Endothelial cell of umbilical vein (primary cell): ENCODE results near the gene ABCG5. TPM values are rescaled to one million over a fixed set of nuclear protein-coding genes. Genes with fewer than 3 reads are reported as not detected.

Experiments used
- BruUV-seq: library from RNA; stranded (reverse); fragments of 400-500 nt; replicated peaks from 2 replicates; lab custom pipeline; 2021; lab: Mats Ljungman, UMichigan
- CTCF ChIA-PET: fragments of 300-600, 350-600 bp; sonication (Branson Sonifier 250); formaldehyde crosslinking; loops from one replicate; lab custom pipeline; 2021; ENCODE audit warnings: antibody characterized with exemption, inconsistent platforms; lab: Charles Lee
- POLR2A ChIA-PET: fragments of 300-600, 350-600 bp; sonication (Branson Sonifier 250); formaldehyde crosslinking; loops from one replicate; lab custom pipeline; 2021; ENCODE audit warnings: antibody characterized with exemption, inconsistent platforms; lab: Charles Lee
- DNase-seq: peaks from one replicate; pipeline ENCODE4 v3.0.0-alpha.2; 2011; ENCODE audit warnings: low read depth, low spot score
- FAIRE-seq: peaks from 2 replicates; lab custom pipeline; 2011; peaks lifted over from hg19 to GRCh38; lab: Jason Lieb, UNC
- H2AFZ ChIP-seq: 2 replicates; pipeline ENCODE4 v1.6.0; 2012; ENCODE audit warnings: low read depth, low read length, control low read depth, inconsistent platforms
- H3K27ac ChIP-seq: 2 replicates; pipeline ENCODE4 v1.5.1; 2011; ENCODE audit warnings: low read depth, mild to moderate bottlenecking, control low read depth, low read length, moderate library complexity; ENCODE audit not compliant: insufficient read depth
- H3K27me3 ChIP-seq, 2 experiments: 2 replicates each; pipeline versions ENCODE4 v1.6.0 to v1.6.1; 2011; ENCODE audit warnings: low read length in 2 of 2, mixed read lengths in 1 of 2; ENCODE audit not compliant: control insufficient read depth in 2 of 2, insufficient read depth in 2 of 2
- H3K36me3 ChIP-seq, 2 experiments: 2 replicates in 1 of 2; 3 replicates in 1 of 2; pipeline ENCODE4 v1.5.1; 2011; ENCODE audit warnings: low read length in 2 of 2, mild to moderate bottlenecking in 1 of 2, moderate library complexity in 1 of 2; ENCODE audit not compliant: control insufficient read depth in 2 of 2, insufficient read depth in 2 of 2; ENCODE audit errors: extremely low read depth in 1 of 2
- H3K4me1 ChIP-seq: 3 replicates; pipeline ENCODE4 v1.5.1; 2011; ENCODE audit warnings: mild to moderate bottlenecking, low read length; ENCODE audit not compliant: control insufficient read depth, insufficient read depth; ENCODE audit errors: extremely low read depth
- H3K4me2 ChIP-seq: 2 replicates; pipeline ENCODE4 v1.6.1; 2011; ENCODE audit warnings: low read length, control low read depth, mixed read lengths; ENCODE audit not compliant: insufficient read depth
- H3K4me3 ChIP-seq, 3 experiments: fragments of 200-600 bp in 1 of 3; sonication (generic), shearing (Covaris generic) in 1 of 3; replicated peaks in 1 of 3; 2 replicates each; pipeline ENCODE4 v1.5.1; 2011 to 2016; ENCODE audit warnings: control low read depth in 3 of 3, low read length in 3 of 3, mild to moderate bottlenecking in 2 of 3, inconsistent platforms in 1 of 3, low read depth in 1 of 3, moderate library complexity in 1 of 3; ENCODE audit not compliant: insufficient read depth in 1 of 3
- H3K79me2 ChIP-seq: 2 replicates; pipeline ENCODE4 v1.6.0; 2012; ENCODE audit warnings: low read length, inconsistent platforms; ENCODE audit not compliant: control insufficient read depth, insufficient read depth
- H3K9ac ChIP-seq: replicated peaks from 2 replicates; pipeline ENCODE3; 2011; ENCODE audit warnings: low read length, control low read depth; ENCODE audit not compliant: insufficient read depth; ENCODE audit errors: extremely low read depth
- H3K9me1 ChIP-seq: replicated peaks from 3 replicates; pipeline ENCODE4 v1.6.0; 2011; ENCODE audit warnings: mild to moderate bottlenecking, low read length; ENCODE audit not compliant: control insufficient read depth, insufficient read depth; ENCODE audit errors: extremely low read depth
- H3K9me3 ChIP-seq: replicated peaks from 2 replicates; pipeline ENCODE4 v1.5.1; 2012; ENCODE audit warnings: low read length, inconsistent platforms; ENCODE audit not compliant: control insufficient read depth, insufficient read depth
- H4K20me1 ChIP-seq: replicated peaks from 2 replicates; pipeline ENCODE3; 2011; ENCODE audit warnings: mild to moderate bottlenecking, low read length; ENCODE audit not compliant: control insufficient read depth, insufficient read depth; ENCODE audit errors: extremely low read depth
- GATA2 ChIP-seq: IDR thresholded peaks from 2 replicates; pipeline ENCODE4 v1.7.0; 2011; ENCODE audit warnings: low read depth, mild to moderate bottlenecking, moderate library complexity, mixed read lengths, low read length; ENCODE audit not compliant: insufficient read length, insufficient read depth
- JUN ChIP-seq: IDR thresholded peaks from 2 replicates; pipeline ENCODE4 v1.6.1; 2011; ENCODE audit warnings: borderline replicate concordance, low read depth; ENCODE audit not compliant: insufficient read length, insufficient read depth
- MYC ChIP-seq: IDR thresholded peaks from one replicate; pipeline ENCODE4 v1.6.1; 2011; ENCODE audit warnings: mild to moderate bottlenecking, low read depth, low read length
- POLR2A ChIP-seq: IDR thresholded peaks from 2 replicates; pipeline ENCODE4 v1.6.1; 2012; ENCODE audit warnings: low read depth, mild to moderate bottlenecking, control low read depth, low read length
- POLR2AphosphoS5 ChIP-seq: IDR thresholded peaks from 2 replicates; pipeline ENCODE4 v1.6.1; 2012; ENCODE audit warnings: low read depth, mild to moderate bottlenecking, control low read depth, low read length, moderate library complexity; ENCODE audit not compliant: insufficient read depth
- dilution Hi-C: fragments of 300-500 bp; cut with MboI; formaldehyde crosslinking; loops from one replicate; pipeline ENCODE4 v1.15.0; 2019; ENCODE audit warnings: low sequenced_read_pairs; ENCODE audit not compliant: extremely low pct_ligation_motif_present
- intact Hi-C: fragments of 100-400 bp; cut with micrococcal nuclease; formaldehyde crosslinking; loops from one replicate; pipeline ENCODE4 v1.10.0; 2022
- polyA plus RNA-seq, 4 experiments: library from polyadenylated mRNA; depleted of rRNA in 3 of 4; stranded (reverse) in 3 of 4; unstranded in 1 of 4; fragments of >200 nt; gene quantifications; 2 replicates each; pipeline versions ENCODE4 v1.2.1 to v1.2.3, GENCODE V29; 2011 to 2012; ENCODE audit warnings: missing spikeins in 1 of 4
- total RNA-seq: library from RNA; stranded (reverse); gene quantifications from 2 replicates; pipeline ENCODE4 v1.2.3, GENCODE V29; 2021
- TF ChIP-seq, protein P1 (sequence below), 2 donors: IDR thresholded peaks; 1 replicate in 1 of 2; 2 replicates in 1 of 2; pipeline ENCODE4 v1.5.1; 2011; ENCODE audit warnings: low read length in 2 of 2, mild to moderate bottlenecking in 2 of 2, moderate library complexity in 2 of 2, control low read depth in 1 of 2, inconsistent platforms in 1 of 2, low read depth in 1 of 2; ENCODE audit not compliant: insufficient read depth in 1 of 2; ENCODE audit errors: extremely low read depth in 1 of 2

Gene ABCG5
- total and polyA plus RNA-seq, 2 donors (not counting 3 experiments of a cell fraction or from before 2014, with no cell fraction given) = not detected

DNA sequence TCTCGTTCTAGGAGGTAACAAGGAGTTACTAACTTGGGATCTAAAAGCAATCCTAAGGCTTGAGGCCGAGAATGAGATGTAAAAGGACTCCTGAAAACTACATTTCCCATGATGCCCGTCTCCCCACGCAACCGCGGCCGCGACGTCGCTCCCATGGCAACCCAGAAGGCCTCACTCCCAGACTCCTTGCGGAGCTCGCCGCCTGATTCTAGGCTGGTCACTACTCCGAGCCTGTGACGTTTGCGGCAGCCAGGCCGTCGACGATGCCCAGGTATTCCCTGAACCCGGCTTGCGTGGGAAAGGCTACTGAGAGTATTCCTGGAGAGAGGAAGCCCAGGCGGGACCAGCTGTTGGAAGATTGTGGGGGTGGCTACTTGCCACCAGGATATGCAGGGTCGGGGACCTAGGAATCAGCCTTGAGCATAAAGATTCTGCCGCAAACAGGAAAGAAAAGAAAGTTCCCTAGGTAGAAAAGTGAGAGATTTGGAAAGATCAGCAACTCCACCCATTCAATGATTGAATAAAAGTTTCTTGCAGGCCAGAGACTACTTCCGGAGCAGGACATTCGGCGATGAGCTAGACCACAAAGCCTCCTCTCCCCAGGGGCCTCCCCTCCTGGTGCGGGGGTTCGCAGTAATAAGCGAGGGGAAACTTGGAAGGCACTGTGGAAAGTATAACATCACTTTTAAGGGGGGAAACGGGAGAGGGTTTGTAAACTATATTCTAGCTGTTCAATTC, 64.6 kb downstream of the ABCG5 start, which contains the start of gene DYNC2LI1:
TSS of gene DYNC2LI1 (plus strand) at position 164 of the 738 bp plus-strand sequence. CDS start at position 264, 100 bp downstream.
- Histone ChIP-seq H4K20me1 (no peaks in the 10 kb centered on the region), H3K4me3 (peak within 1 kb of the TSS; percentile 70 to 92 (median 81)), H3K27ac (peak within 1 kb of the TSS; percentile 79), H3K9me3 (no peaks in the 10 kb centered on the region), H3K27me3 (peaks cover 0 to 2% of the 10 kb centered on the region in 2 experiments), H3K4me2 (peak within 1 kb of the TSS; percentile 92), H3K36me3 (no peaks in the 10 kb centered on the region), H2AFZ (peak within 1 kb of the TSS; percentile 96), H3K9ac (peak within 1 kb of the TSS; percentile 88), H3K79me2 (no peaks in the 10 kb centered on the region), H3K4me1 (peaks cover 6% of the 10 kb centered on the region), H3K9me1 (no peaks in the 10 kb centered on the region)
- POLR2A ChIA-PET = interaction anchor here (1.0 kb wide), 1 partner anchor 9 kb away, joined by 4 read pairs; no protein-coding TSS in a partner anchor
- DNase-seq (peak; percentile 95), FAIRE-seq (peak; percentile 95)
- dilution Hi-C loops = no loop called here
- CTCF ChIA-PET = interaction anchor here (0.9 to 2.2 kb wide), 3 partner anchors 15 to 28 kb away, joined by 3 to 7 read pairs (median 4); no protein-coding TSS in a partner anchor
- BruUV-seq = TSS peak; percentile 68
- TF ChIP-seq POLR2AphosphoS5 = peak; percentile 55
- peak; percentile 77 for TF ChIP-seq POLR2A
- no peak for TF ChIP-seq JUN
- TF ChIP-seq GATA2 = no peak
- intact Hi-C loops = no loop called here

DNA sequence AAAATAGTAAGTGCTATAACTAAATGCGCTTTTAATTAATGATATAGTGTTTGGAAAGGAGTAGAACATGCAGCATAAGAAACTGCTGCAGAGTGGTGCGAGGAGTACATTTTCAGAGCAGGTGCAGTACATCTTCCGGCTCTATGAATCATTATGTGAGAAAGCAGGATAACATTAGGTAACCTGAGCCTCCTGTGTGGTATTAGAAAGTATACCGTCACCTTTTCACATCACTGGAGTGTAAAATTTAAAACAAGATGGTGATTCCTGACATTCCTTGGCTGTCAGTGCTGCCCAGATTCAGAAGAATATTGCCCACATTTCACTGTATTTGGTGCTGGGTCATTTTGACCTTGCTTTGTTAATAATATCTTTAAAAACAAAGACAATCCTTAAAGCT, 72.6 kb downstream of the ABCG5 start:
- no peak overlapping the region for H3K9ac ChIP-seq
- H3K27me3 ChIP-seq = peaks cover 0 to 2% of the 10 kb centered on the region in 2 experiments
- TF ChIP-seq, protein P1, sequence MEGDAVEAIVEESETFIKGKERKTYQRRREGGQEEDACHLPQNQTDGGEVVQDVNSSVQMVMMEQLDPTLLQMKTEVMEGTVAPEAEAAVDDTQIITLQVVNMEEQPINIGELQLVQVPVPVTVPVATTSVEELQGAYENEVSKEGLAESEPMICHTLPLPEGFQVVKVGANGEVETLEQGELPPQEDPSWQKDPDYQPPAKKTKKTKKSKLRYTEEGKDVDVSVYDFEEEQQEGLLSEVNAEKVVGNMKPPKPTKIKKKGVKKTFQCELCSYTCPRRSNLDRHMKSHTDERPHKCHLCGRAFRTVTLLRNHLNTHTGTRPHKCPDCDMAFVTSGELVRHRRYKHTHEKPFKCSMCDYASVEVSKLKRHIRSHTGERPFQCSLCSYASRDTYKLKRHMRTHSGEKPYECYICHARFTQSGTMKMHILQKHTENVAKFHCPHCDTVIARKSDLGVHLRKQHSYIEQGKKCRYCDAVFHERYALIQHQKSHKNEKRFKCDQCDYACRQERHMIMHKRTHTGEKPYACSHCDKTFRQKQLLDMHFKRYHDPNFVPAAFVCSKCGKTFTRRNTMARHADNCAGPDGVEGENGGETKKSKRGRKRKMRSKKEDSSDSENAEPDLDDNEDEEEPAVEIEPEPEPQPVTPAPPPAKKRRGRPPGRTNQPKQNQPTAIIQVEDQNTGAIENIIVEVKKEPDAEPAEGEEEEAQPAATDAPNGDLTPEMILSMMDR (IDR thresholded peaks at IDR 0.05; ENCODE audit: extremely low read depth in 1 of 2, insufficient read depth in 1 of 2, low read depth in 1 of 2, low read length in 2 of 2) = no peak
- TF ChIP-seq POLR2A (no peak), JUN (no peak), MYC (no peak)
- H3K4me3 ChIP-seq = no peak overlapping the region
- dilution Hi-C loops (no loop called here), intact Hi-C loops (no loop called here)
- POLR2A ChIA-PET = no interaction called here
- no peaks in the 10 kb centered on the region for H3K9me3 ChIP-seq
- H3K27ac ChIP-seq = no peak overlapping the region
- no peak overlapping the region for H3K4me2 ChIP-seq
- BruUV-seq = no TSS peak
- FAIRE-seq (no peak), DNase-seq (no peak)
- no peak overlapping the region for H2AFZ ChIP-seq
- H3K36me3 ChIP-seq = no peaks in the 10 kb centered on the region
- CTCF ChIA-PET = no interaction called here
- no peaks in the 10 kb centered on the region for H4K20me1 ChIP-seq
- H3K4me1 ChIP-seq = no peaks in the 10 kb centered on the region
- no peaks in the 10 kb centered on the region for H3K79me2 ChIP-seq
- no peaks in the 10 kb centered on the region for H3K9me1 ChIP-seq
